CD4-positive, alpha-beta T cell treated with Interferon alpha-2 for 1 hour (primary cell): ENCODE results near the gene TLR5.
"Not testable (repeated sequence)": the region's sequence is repeated elsewhere in the genome, so short reads cannot be mapped to it uniquely, and the experiment has no call there.

Experiments
- DNase-seq, 2 donors: peaks; one replicate each; pipeline ENCODE4 v3.0.0-alpha.2; 2020 to 2022

TLR5 gene

GRCh38 chr1:223142795-223143536 lies at the start of gene TLR5:
TSS of gene TLR5 (minus strand) at chr1:223143248. CDS start at chr1:223113031, 30,217 bp downstream.
- peak; percentile 85 to 92 for DNase-seq

- peak in 1 of 2 donors; percentile 51 for DNase-seq
Measured at GRCh38 chr1:223189903-223190724, 47.1 kb upstream of the TLR5 start.

GRCh38 chr1:223189525-223189902 lies 46.5 kb upstream of the TLR5 start:
- no peak for DNase-seq

DNA sequence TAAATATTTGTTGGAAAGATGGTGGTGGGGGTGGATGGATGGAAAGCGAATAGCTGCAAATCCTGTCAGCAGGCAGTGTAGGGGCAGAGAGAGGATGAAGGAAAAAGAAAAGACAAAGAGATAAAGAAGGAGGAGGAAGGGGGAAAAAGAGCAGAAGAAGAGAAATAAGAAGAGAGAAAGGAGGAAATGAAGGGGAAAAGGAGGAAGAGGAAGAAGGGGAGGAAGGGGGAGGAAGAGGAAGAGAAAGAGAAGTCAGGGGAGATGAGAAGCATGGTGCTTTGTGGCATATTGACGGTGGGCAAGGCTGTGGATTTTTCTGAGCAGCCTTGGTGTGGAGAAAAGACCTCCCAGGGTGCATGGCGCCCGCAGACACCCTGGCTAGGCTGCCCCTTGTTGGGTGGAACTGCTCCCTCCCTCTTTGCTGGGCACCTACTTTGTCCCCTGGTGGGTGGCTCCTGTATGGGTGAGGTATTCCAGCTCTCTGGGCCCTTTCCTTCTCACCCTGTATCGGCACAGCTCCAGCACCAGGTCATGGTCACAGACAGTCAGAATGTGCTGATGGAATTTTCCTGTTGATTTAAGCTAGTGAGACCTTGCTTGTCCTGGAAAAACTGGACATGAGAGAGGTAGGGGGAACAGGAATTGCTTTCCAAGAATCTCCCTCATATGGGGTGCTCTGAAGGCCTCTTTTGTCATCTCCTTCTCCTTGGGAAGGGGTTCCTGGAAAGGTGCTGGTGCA lies 45.7 kb upstream of the TLR5 start:
- no peak for DNase-seq

DNA sequence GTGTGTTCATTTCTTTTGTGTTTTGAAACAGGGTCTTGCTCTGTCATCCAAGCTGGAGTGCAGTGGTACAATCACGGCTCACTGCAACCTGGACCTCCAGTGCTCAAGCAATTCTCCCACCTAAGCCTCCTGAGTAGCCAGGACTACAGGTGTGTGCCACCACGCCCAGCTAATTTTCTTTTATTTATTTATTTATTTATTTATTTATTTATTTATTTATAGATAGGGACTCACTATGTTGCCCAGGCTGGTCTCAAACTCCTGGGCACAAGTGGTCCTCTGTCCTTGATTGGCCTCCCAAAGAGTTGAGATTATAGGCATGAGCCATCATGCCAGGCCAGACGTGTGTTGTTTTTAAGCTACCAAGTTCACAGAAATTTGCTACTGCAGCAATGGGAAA lies 43.8 kb upstream of the TLR5 start:
- no peak for DNase-seq

GRCh38 chr1:223183268-223183862 lies 40.3 kb upstream of the TLR5 start:
- DNase-seq: no peak

GRCh38 chr1:223180731-223181321 lies 37.8 kb upstream of the TLR5 start:
- DNase-seq: peak in 1 of 2 donors; percentile 21

DNA sequence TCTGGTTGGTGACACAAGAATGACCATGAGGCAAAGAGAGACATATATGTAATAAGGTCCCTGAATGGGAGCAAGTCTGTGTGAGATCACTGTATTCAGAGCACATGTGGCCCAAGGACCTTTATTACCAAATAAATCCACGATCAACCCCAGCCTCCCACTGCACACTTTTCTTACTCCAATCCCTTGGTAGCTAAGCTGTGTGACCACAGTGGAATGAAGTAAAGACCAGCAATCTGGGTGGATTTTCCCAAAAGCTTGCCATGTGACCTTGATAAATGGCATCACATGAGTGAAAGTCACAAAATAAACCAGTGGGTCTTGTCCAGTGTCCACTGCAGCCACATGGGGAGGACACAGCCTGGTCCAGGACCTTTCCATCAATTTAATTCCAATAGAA lies 36.7 kb upstream of the TLR5 start:
- DNase-seq: no peak

DNA sequence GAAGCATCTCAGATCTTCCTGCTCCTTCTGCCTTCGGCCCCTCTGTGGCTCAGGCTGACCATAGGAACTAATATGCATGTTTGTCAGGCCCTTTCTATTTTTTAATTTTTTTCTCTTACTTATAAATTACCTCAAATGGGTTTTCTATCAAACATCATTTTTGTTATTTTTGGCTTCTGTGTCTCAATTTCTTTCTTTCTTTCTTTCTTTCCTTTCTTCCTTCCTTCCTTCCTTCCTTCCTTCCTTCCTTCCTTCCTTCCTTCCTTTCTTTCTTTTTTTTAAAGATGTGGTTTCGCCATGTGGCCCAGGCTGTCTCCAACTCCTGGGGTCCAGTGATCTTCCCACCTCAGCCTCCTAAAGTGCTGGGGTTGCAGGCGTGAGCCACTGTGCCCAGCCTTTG lies 36.2 kb upstream of the TLR5 start:
- DNase-seq: no peak

GRCh38 chr1:223177681-223178080 lies 34.6 kb upstream of the TLR5 start:
- DNase-seq: peak in 1 of 2 donors; percentile 20

DNA sequence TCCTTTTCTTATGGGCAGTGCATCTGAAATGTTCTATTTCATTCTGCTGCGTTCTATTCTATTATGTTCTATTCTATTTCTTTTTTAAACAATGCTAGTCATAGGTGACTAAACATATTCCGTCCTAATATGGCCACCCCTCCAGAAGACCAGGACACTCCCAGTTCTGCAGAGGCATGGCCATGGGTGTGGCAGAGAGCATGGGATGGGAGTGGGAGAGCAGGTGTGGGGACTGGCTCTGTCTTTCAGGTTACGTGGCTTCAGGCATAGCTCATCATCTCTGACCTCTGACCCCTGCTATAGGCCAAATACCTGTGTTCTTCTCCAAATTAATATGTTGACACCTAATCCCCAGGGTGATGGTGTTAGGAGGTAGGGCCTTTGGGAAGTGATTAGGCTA lies 33.4 kb upstream of the TLR5 start:
- DNase-seq: no peak

GRCh38 chr1:223175633-223176032 lies 32.6 kb upstream of the TLR5 start:
- DNase-seq: peak in 1 of 2 donors; percentile 18

- DNase-seq: no peak
Measured at GRCh38 chr1:223175032-223175431, 32.0 kb upstream of the TLR5 start.

DNA sequence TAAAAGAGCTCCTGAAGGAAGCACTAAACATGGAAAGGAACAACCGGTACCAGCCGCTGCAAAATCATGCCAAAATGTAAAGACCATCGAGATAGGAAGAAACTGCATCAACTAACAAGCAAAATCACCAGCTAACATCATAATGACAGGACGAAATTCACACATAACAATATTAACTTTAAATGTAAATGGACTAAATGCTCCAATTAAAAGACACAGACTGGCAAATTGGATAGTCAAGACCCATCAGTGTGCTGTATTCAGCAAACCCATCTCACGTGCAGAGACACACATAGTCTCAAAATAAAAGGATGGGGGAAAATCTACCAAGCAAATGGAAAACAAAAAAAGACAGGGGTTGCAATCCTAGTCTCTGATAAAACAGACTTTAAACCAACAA lies 26.4 kb upstream of the TLR5 start:
- not testable (repeated sequence) for DNase-seq

DNA sequence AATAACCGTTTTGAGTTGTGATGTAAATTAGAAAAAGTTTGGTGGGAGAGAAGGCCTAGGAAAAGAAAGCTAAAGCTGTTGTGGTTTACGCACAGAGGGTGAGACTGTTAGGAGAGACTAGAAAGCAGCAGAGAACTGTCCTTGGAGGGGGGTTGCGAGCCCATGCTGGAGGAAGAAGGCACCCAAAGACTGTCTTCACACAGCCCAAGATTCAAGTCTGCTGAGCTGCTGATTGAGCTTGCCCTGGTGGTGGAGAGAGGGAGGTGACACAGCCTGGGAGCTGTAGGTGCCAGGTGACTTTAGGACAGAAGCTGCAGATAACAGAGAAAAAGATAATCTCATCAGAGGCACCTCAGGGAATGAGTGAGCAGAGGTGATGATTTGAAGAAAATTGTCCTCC lies 18.3 kb upstream of the TLR5 start:
- DNase-seq: no peak

GRCh38 chr1:223156343-223156742 lies 13.3 kb upstream of the TLR5 start:
- DNase-seq: no peak

- no peak for DNase-seq
Measured at GRCh38 chr1:223155153-223155552, 12.1 kb upstream of the TLR5 start.

DNA sequence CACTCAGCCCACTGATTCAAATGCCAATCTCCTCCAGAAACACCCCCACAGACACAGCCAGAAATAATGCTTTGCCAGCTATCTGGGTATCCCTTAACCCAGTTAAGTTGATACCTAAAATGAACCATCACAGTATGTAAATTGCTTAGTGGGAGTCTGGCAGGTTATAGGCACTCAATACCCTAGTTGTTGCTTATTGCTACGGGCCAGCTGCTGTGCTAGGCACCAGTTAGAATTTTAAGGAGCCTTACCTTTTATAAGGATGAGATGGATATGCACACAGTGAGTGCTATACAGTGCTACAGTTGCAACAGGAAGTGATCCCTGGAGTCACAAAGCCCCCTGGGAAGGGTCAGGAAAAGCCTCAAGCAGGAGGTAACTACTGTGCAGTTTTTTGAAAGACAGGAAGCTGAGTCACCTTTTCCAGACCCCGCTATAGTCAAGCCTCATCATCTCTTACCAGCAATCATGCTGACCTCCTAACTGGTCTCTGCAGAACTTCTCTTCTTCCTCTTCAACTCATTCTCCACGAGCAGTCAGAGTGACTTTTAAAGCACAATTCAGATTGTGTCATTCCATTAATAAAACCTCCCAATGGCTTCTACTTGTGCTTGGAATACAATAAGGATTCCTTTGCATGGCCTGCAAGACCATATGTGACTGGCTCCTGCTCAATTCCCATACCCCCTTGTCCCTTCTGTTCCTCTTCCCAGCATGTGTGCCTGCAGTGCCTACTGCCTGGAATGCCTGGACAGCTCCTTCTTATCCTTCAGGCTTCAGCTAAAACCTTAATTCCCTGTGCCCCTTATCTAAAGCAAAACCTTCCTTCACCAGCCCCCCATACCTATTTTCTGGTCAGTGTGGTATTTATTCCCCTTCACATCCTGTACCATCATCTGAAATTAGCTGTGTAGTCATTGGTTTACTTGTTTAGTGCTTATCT lies 10.4 kb upstream of the TLR5 start:
- no peak for DNase-seq

GRCh38 chr1:223152399-223152798 lies 9.4 kb upstream of the TLR5 start:
- DNase-seq: no peak

DNA sequence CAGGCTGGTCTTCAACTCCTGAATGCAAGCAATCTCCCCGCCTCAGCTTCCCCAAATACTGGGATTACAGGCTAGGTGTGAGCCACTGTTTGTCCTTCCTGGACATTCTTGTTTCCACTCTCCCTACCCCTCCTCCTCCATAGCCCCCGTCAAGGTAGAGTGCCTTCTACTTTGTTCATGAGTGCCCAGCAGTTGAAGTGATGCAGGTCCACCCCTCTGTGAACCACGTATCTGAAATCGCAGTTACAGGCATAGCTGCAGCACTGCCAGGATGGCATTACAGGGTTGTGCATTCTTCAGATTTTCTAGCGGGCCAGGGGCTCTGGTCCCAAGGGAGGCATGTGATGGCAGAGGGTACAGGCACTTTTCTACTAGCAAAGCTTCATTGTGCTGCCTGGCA lies 7.4 kb upstream of the TLR5 start:
- DNase-seq: no peak

DNA sequence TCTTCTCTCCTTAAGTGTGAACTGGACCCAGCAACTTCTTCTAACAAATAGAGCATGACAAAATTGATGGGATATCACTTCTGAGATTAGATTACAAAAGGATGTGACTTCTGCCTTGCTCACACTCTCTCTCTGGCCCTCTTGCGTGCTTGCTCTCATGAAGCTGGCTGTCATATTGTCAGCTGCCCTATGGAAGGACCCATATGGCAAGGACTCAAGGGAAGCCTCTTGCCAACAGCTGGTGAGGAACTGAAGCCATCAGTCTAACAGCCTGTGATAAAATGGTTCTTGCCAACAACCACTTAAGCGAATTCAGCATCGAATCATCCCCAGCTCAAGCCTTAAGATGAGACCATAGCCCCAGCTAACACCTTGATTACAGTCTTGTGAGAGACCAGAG lies 4.8 kb upstream of the TLR5 start:
- no peak for DNase-seq

DNA sequence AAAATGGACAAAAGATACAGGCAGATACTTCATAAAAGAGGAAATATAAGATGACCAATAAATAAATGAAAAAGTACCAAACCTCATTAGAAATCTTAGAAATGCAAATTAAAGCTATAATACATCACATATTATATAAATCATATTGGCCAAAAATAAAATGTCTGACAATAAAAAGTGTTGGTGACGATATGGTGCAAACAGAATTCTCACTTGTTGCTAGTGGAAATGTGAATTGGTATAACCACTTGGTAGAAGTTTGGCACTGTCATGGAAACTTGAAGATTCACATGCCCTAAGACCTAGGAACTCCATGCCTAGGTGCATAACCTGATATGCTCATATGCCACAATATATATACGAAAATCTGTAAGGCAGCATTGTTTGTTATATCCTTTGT lies 4.4 kb upstream of the TLR5 start:
- DNase-seq: no peak
